ENCODE results near the gene BCL6B.

Gene BCL6B

GRCh38 chr17:7058831-7059447 is 36.1 kb downstream of the BCL6B start:
- Histone ChIP-seq H3K4me2 (ENCODE audit: low read depth, low read length, poor library complexity, severe bottlenecking) (no peak overlapping the region), H4K20me1 (ENCODE audit: insufficient read depth, low read length, poor library complexity, severe bottlenecking) (no peaks in the 10 kb centered on the region), H3K4me3 (ENCODE audit: low read length, poor library complexity, severe bottlenecking) (no peak overlapping the region), H3K27me3 (ENCODE audit: insufficient read depth, low read length, poor library complexity, severe bottlenecking) (no peaks in the 10 kb centered on the region), H2AFZ (ENCODE audit: low read length) (no peak overlapping the region), H3K79me2 (ENCODE audit: insufficient read depth, low read length) (no peaks in the 10 kb centered on the region), H3K9me3 (ENCODE audit: insufficient read depth, low read depth, low read length) (no peaks in the 10 kb centered on the region), H3K9me2 (replicated peaks; ENCODE audit: low read depth, low read length) (no peaks in the 10 kb centered on the region), H3K9ac (ENCODE audit: low read depth, low read length, poor library complexity, severe bottlenecking) (no peak overlapping the region), H3F3A (ENCODE audit: low read depth) (no peaks in the 10 kb centered on the region), H3K36me3 (ENCODE audit: insufficient read depth, low read length) (no peaks in the 10 kb centered on the region), H3K4me1 (ENCODE audit: insufficient read depth, low read length, poor library complexity, severe bottlenecking) (no peaks in the 10 kb centered on the region)
- TF ChIP-seq EZH2phosphoT487 (IDR thresholded peaks at IDR 0.05; ENCODE audit: borderline replicate concordance) (no peak), CTCF (conservative IDR thresholded peaks at IDR 0.05; ENCODE audit: low read length) (no peak)

- H3K4me2 ChIP-seq (ENCODE audit: low read depth, low read length, poor library complexity, severe bottlenecking) = no peak overlapping the region
- TF ChIP-seq CTCF (conservative IDR thresholded peaks at IDR 0.05; ENCODE audit: low read length) = no peak
- TF ChIP-seq EZH2phosphoT487 (IDR thresholded peaks at IDR 0.05; ENCODE audit: borderline replicate concordance) = no peak
Measured at GRCh38 chr17:7060165-7060891, 37.5 kb downstream of the BCL6B start.

GRCh38 chr17:7063518-7064094 is 40.8 kb downstream of the BCL6B start:
- peaks cover 5% of the 10 kb centered on the region; the same call in 1 of the 2 replicates for H3K9me3 ChIP-seq (ENCODE audit: insufficient read depth, low read depth, low read length)

More at GRCh38 chr17:7060165-7060891, 37.5 kb downstream of the BCL6B start:
- Histone ChIP-seq H4K20me1 (ENCODE audit: insufficient read depth, low read length, poor library complexity, severe bottlenecking) (no peaks in the 10 kb centered on the region), H3F3A (ENCODE audit: low read depth) (no peaks in the 10 kb centered on the region), H3K4me3 (ENCODE audit: low read length, poor library complexity, severe bottlenecking) (no peak overlapping the region), H3K9me3 (ENCODE audit: insufficient read depth, low read depth, low read length) (no peaks in the 10 kb centered on the region), H3K4me1 (ENCODE audit: insufficient read depth, low read length, poor library complexity, severe bottlenecking) (no peaks in the 10 kb centered on the region), H3K9ac (ENCODE audit: low read depth, low read length, poor library complexity, severe bottlenecking) (no peak overlapping the region), H3K36me3 (ENCODE audit: insufficient read depth, low read length) (no peaks in the 10 kb centered on the region), H3K27me3 (ENCODE audit: insufficient read depth, low read length, poor library complexity, severe bottlenecking) (no peaks in the 10 kb centered on the region), H2AFZ (ENCODE audit: low read length) (no peak overlapping the region), H3K79me2 (ENCODE audit: insufficient read depth, low read length) (no peaks in the 10 kb centered on the region), H3K9me2 (replicated peaks; ENCODE audit: low read depth, low read length) (no peaks in the 10 kb centered on the region)

More at GRCh38 chr17:7063518-7064094, 40.8 kb downstream of the BCL6B start:
- Histone ChIP-seq H3K27me3 (ENCODE audit: insufficient read depth, low read length, poor library complexity, severe bottlenecking) (no peaks in the 10 kb centered on the region), H3K4me1 (ENCODE audit: insufficient read depth, low read length, poor library complexity, severe bottlenecking) (no peaks in the 10 kb centered on the region), H3K4me2 (ENCODE audit: low read depth, low read length, poor library complexity, severe bottlenecking) (no peak overlapping the region), H3K79me2 (ENCODE audit: insufficient read depth, low read length) (no peaks in the 10 kb centered on the region), H3F3A (ENCODE audit: low read depth) (no peaks in the 10 kb centered on the region), H3K36me3 (ENCODE audit: insufficient read depth, low read length) (no peaks in the 10 kb centered on the region), H4K20me1 (ENCODE audit: insufficient read depth, low read length, poor library complexity, severe bottlenecking) (no peaks in the 10 kb centered on the region), H2AFZ (ENCODE audit: low read length) (no peak overlapping the region), H3K9ac (ENCODE audit: low read depth, low read length, poor library complexity, severe bottlenecking) (no peak overlapping the region), H3K9me2 (replicated peaks; ENCODE audit: low read depth, low read length) (no peaks in the 10 kb centered on the region), H3K4me3 (ENCODE audit: low read length, poor library complexity, severe bottlenecking) (no peak overlapping the region)
- TF ChIP-seq EZH2phosphoT487 (IDR thresholded peaks at IDR 0.05; ENCODE audit: borderline replicate concordance) (no peak), CTCF (conservative IDR thresholded peaks at IDR 0.05; ENCODE audit: low read length) (no peak)
